Transverse colon (tissue), 3 donors: ENCODE results near the gene C17orf75.

Source experiments
- EP300 ChIP-seq: sonication (generic); formaldehyde crosslinking; IDR thresholded peaks from one replicate; pipeline ENCODE4 v1.6.1; 2017; ENCODE audit warnings: antibody characterized with exemption, low read depth
- POLR2A ChIP-seq: fragments of 450-650 bp; IDR thresholded peaks from one replicate; pipeline ENCODE4 v1.6.1; 2016; ENCODE audit warnings: antibody characterized with exemption, mild to moderate bottlenecking, moderate library complexity
- TF ChIP-seq, protein P1 (sequence below), 5 experiments: fragments of 200-600 bp in 3 of 5; fragments of 450-650 bp in 2 of 5; sonication (generic) in 3 of 5; IDR thresholded peaks; 1 replicate in 2 of 5; 2 replicates in 3 of 5; pipeline ENCODE4 v1.5.1; 2016 to 2017; ENCODE audit warnings: antibody characterized with exemption in 5 of 5, inconsistent platforms in 3 of 5, mild to moderate bottlenecking in 2 of 5, moderate library complexity in 1 of 5

DNA sequence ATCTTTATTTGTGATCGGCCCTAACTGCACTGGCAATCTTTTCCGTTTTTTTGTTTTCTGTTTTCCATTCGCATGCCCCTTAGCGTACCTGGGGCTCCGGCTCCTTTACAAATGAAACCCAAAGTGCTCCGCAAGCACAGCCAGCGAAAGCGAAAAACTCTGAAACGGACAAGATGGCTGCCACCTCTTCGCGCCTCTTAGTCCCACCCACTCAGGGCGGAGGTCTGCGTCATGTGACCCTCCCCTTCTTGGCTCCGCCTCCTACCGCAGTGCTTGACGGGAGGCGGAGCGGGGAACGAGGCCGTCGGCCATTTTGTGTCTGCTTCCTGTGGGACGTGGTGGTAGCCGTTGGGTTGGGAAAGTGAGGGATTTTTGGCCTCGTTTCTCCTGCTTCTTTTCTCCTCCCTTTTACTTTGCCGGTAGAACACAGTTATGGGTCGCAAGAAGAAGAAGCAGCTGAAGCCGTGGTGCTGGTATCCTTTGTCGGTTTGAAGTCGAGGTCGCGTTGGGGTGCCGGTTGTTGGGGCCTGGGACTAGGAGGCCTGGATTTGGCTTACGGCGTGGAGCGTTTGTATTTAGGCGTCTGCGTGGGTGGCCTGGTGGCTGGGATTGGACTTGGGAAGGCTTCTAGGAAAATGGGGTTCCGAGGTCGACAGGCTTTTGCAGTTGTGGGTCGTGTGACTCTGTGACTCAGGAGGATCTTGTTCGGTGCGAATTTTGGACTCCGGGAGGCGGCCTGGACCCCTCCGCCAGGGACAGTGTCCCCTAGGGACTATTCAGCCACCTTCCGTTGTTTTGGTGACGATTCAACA lies 8.1 kb upstream of the C17orf75 start, which contains the start of gene ZNF207:
- TF ChIP-seq POLR2A (peak; percentile 91), EP300 (no peak)
- TF ChIP-seq, protein P1, sequence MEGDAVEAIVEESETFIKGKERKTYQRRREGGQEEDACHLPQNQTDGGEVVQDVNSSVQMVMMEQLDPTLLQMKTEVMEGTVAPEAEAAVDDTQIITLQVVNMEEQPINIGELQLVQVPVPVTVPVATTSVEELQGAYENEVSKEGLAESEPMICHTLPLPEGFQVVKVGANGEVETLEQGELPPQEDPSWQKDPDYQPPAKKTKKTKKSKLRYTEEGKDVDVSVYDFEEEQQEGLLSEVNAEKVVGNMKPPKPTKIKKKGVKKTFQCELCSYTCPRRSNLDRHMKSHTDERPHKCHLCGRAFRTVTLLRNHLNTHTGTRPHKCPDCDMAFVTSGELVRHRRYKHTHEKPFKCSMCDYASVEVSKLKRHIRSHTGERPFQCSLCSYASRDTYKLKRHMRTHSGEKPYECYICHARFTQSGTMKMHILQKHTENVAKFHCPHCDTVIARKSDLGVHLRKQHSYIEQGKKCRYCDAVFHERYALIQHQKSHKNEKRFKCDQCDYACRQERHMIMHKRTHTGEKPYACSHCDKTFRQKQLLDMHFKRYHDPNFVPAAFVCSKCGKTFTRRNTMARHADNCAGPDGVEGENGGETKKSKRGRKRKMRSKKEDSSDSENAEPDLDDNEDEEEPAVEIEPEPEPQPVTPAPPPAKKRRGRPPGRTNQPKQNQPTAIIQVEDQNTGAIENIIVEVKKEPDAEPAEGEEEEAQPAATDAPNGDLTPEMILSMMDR (IDR thresholded peaks at IDR 0.05) = no peak
